GM12878 (cell line): ENCODE measurements around the gene BCAT1. TPM values are rescaled to one million over a fixed set of nuclear protein-coding genes. Genes with fewer than 3 reads are reported as not detected.

Experiments
- ATAC-seq: fragments of 200-7000 bp; cut with Tn5 transposase; 3 replicates; pipeline ENCODE4 v1.9.1; 2020; ENCODE audit warnings: mild to moderate bottlenecking, moderate library complexity
- BruUV-seq: library from RNA; stranded (reverse); fragments of 400-500 nt; replicated peaks from 2 replicates; lab custom pipeline; 2021; lab: Mats Ljungman, UMichigan
- CTCF ChIA-PET: fragments of 300-600 bp; sonication (Branson Sonifier 250); formaldehyde crosslinking; extraction: SDS; loops from one replicate; lab custom pipeline; 2021; ENCODE audit warnings: inconsistent platforms; lab: Yijun Ruan, JAX
- POLR2A ChIA-PET: fragments of 350-600 bp; formaldehyde crosslinking; extraction: SDS; loops from one replicate; lab custom pipeline; 2021; ENCODE audit warnings: inconsistent platforms; lab: Charles Lee
- RAD21 ChIA-PET: fragments of 300-600 bp; sonication (Branson Sonifier 250); formaldehyde crosslinking; loops from one replicate; lab custom pipeline; 2023; ENCODE audit warnings: antibody characterized with exemption; ENCODE audit not compliant: unreplicated experiment; lab: Charles Lee
- SMC1A ChIA-PET: fragments of 300-600 bp; sonication (Branson Sonifier 250); formaldehyde crosslinking; loops from one replicate; lab custom pipeline; 2023; ENCODE audit not compliant: unreplicated experiment, uncharacterized antibody; lab: Charles Lee
- DNase-seq: peaks from one replicate; pipeline ENCODE4 v3.0.0-alpha.2; 2011; ENCODE audit warnings: low read depth, low spot score
- FAIRE-seq: peaks from 3 replicates; lab custom pipeline; 2011; peaks lifted over from hg19 to GRCh38; lab: Jason Lieb, UNC
- H2AFZ ChIP-seq: 2 replicates; pipeline ENCODE4 v1.6.0; 2011; ENCODE audit warnings: low read depth, low read length, control low read depth; ENCODE audit not compliant: control insufficient read depth
- H3K27ac ChIP-seq: 2 replicates; pipeline ENCODE4 v1.5.1; 2011; ENCODE audit warnings: control low read depth; ENCODE audit not compliant: control insufficient read depth, insufficient read depth
- H3K27me3 ChIP-seq, 2 experiments: replicated peaks in 1 of 2; 2 replicates each; pipeline versions ENCODE4 v1.6.0 to v1.6.1; 2011; ENCODE audit warnings: low read length in 1 of 2; ENCODE audit not compliant: control insufficient read depth in 2 of 2, insufficient read depth in 2 of 2
- H3K36me3 ChIP-seq, 2 experiments: 2 replicates each; pipeline ENCODE4 v1.5.1; 2011; ENCODE audit warnings: low read length in 1 of 2; ENCODE audit not compliant: control insufficient read depth in 2 of 2, insufficient read depth in 2 of 2
- H3K4me1 ChIP-seq: 2 replicates; pipeline ENCODE4 v1.6.1; 2011; ENCODE audit warnings: mild to moderate bottlenecking, low read length, moderate library complexity, mixed read lengths; ENCODE audit not compliant: control insufficient read depth, insufficient read depth
- H3K4me2 ChIP-seq: 2 replicates; pipeline ENCODE4 v1.6.0; 2011; ENCODE audit warnings: control low read depth; ENCODE audit not compliant: control insufficient read depth, insufficient read depth
- H3K4me3 ChIP-seq: fragments of 200-600 bp; sonication (generic); 2 replicates; pipeline ENCODE4 v1.5.1; 2016
- H3K79me2 ChIP-seq: 2 replicates; pipeline ENCODE4 v1.6.0; 2011; ENCODE audit warnings: low read length; ENCODE audit not compliant: control insufficient read depth, insufficient read depth
- H3K9ac ChIP-seq: 2 replicates; pipeline ENCODE4 v1.8.0; 2011; ENCODE audit warnings: low read length, control low read depth, mixed read lengths; ENCODE audit not compliant: control insufficient read depth, insufficient read depth
- H3K9me3 ChIP-seq: replicated peaks from 3 replicates; pipeline ENCODE4 v1.5.1; 2011; ENCODE audit warnings: mild to moderate bottlenecking, low read length; ENCODE audit not compliant: control insufficient read depth, insufficient read depth
- H4K20me1 ChIP-seq: 2 replicates; pipeline ENCODE4 v1.6.0; 2011; ENCODE audit not compliant: control insufficient read depth, insufficient read depth
- BACH1 ChIP-seq: fragments of 450-650 bp; IDR thresholded peaks from 2 replicates; pipeline ENCODE4 v1.6.1; 2017; ENCODE audit warnings: mild to moderate bottlenecking, borderline replicate concordance
- CHD1 ChIP-seq: IDR thresholded peaks from 2 replicates; pipeline ENCODE4 v1.6.1; 2012; ENCODE audit warnings: low read depth, low read length, improper control_type of control experiment
- CREM ChIP-seq: IDR thresholded peaks from 2 replicates; pipeline ENCODE4 v1.6.1; 2014; ENCODE audit warnings: antibody characterized with exemption, low read depth
- KLF5 ChIP-seq: fragments of 450-650 bp; IDR thresholded peaks from 2 replicates; pipeline ENCODE4 v1.6.1; 2014; ENCODE audit warnings: mild to moderate bottlenecking; ENCODE audit not compliant: partially characterized antibody
- NBN ChIP-seq: fragments of 450-650 bp; IDR thresholded peaks from 2 replicates; pipeline ENCODE4 v1.6.1; 2016
- ZBED1 ChIP-seq: IDR thresholded peaks from 2 replicates; pipeline ENCODE4 v1.6.1; 2016; ENCODE audit warnings: borderline replicate concordance
- WGBS: methylation state at CpG from one replicate; pipeline ENCODE4 v1.1.6; 2016; ENCODE audit warnings: low lambda C conversion rate; ENCODE audit not compliant: insufficient replicate concordance, insufficient coverage; ENCODE audit errors: missing lambda C conversion rate; 5-methylcytosine and 5-hydroxymethylcytosine counted together
- in situ Hi-C: fragments of 300-500 bp; cut with MboI; formaldehyde crosslinking; loops from 9 replicates; pipeline ENCODE4 v1.14.3; 2018; ENCODE audit warnings: mixed read lengths
- intact Hi-C: fragments of 100-400 bp; cut with micrococcal nuclease; formaldehyde crosslinking; loops from one replicate; pipeline ENCODE4 v1.14.2; 2022; ENCODE audit not compliant: unreplicated experiment
- polyA plus RNA-seq, 11 experiments: library from polyadenylated mRNA; depleted of rRNA in 4 of 11; unstranded in 6 of 11; stranded (reverse) in 5 of 11; fragments of >200 nt; fragmentation: Nextera tagmentation in 4 of 11; fragmentation: Illumina TruSeq in 1 of 11; extraction: Ambion mirVana in 4 of 11; extraction: Trizol in 1 of 11; gene quantifications; 1 replicate in 1 of 11; 2 replicates in 10 of 11; pipeline versions ENCODE4 v1.2.1 to v1.2.3, GENCODE V29; 2011 to 2016; ENCODE audit warnings: inconsistent platforms in 2 of 11, missing spikeins in 2 of 11, low read depth in 1 of 11
- total RNA-seq, 4 experiments: library from RNA; depleted of rRNA in 3 of 4; stranded (reverse); fragments of >200 nt in 3 of 4; fragmentation: Illumina TruSeq in 1 of 4; extraction: Trizol in 1 of 4; gene quantifications; 2 replicates each; pipeline versions ENCODE4 v1.2.1 to v1.2.3, GENCODE V29; 2013 to 2021
- TF ChIP-seq, protein P1 (sequence below): IDR thresholded peaks from 2 replicates; pipeline ENCODE4 v1.6.1; 2012; ENCODE audit warnings: improper control_type of control experiment, low read depth, low read length; ENCODE audit not compliant: insufficient replicate concordance

BCAT1 gene
- total and polyA plus RNA-seq, 10 of the 15 experiments (the other 5 are each of a cell fraction or from before 2014, with no cell fraction given) = 26.2 to 187 (median 81.9) TPM

- TF ChIP-seq, protein P1, sequence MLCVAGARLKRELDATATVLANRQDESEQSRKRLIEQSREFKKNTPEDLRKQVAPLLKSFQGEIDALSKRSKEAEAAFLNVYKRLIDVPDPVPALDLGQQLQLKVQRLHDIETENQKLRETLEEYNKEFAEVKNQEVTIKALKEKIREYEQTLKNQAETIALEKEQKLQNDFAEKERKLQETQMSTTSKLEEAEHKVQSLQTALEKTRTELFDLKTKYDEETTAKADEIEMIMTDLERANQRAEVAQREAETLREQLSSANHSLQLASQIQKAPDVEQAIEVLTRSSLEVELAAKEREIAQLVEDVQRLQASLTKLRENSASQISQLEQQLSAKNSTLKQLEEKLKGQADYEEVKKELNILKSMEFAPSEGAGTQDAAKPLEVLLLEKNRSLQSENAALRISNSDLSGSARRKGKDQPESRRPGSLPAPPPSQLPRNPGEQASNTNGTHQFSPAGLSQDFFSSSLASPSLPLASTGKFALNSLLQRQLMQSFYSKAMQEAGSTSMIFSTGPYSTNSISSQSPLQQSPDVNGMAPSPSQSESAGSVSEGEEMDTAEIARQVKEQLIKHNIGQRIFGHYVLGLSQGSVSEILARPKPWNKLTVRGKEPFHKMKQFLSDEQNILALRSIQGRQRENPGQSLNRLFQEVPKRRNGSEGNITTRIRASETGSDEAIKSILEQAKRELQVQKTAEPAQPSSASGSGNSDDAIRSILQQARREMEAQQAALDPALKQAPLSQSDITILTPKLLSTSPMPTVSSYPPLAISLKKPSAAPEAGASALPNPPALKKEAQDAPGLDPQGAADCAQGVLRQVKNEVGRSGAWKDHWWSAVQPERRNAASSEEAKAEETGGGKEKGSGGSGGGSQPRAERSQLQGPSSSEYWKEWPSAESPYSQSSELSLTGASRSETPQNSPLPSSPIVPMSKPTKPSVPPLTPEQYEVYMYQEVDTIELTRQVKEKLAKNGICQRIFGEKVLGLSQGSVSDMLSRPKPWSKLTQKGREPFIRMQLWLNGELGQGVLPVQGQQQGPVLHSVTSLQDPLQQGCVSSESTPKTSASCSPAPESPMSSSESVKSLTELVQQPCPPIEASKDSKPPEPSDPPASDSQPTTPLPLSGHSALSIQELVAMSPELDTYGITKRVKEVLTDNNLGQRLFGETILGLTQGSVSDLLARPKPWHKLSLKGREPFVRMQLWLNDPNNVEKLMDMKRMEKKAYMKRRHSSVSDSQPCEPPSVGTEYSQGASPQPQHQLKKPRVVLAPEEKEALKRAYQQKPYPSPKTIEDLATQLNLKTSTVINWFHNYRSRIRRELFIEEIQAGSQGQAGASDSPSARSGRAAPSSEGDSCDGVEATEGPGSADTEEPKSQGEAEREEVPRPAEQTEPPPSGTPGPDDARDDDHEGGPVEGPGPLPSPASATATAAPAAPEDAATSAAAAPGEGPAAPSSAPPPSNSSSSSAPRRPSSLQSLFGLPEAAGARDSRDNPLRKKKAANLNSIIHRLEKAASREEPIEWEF = no peak
- no peak for TF ChIP-seq CREM
Measured at GRCh38 chr12:24905431-24905830, 43.5 kb downstream of the BCAT1 start (continued).

GRCh38 chr12:24904871-24905270 lies 44.0 kb downstream of the BCAT1 start:
- CTCF ChIA-PET = interaction anchor here (1.1 kb wide), 1 partner anchor 14 kb away, joined by 3 read pairs; no protein-coding TSS in a partner anchor
- Histone ChIP-seq H3K4me2 (no peak overlapping the region), H3K9me3 (no peaks in the 10 kb centered on the region), H3K9ac (no peak overlapping the region), H4K20me1 (no peaks in the 10 kb centered on the region), H3K4me3 (no peak overlapping the region), H3K4me1 (peaks cover 20% of the 10 kb centered on the region), H3K27me3 (no peaks in the 10 kb centered on the region), H3K36me3 (no peaks in the 10 kb centered on the region; a peak in 1 of 4 replicates), H2AFZ (no peak overlapping the region), H3K27ac (no peak overlapping the region), H3K79me2 (peaks cover 16% of the 10 kb centered on the region)
- TF ChIP-seq KLF5 (no peak), NBN (no peak), BACH1 (no peak), CHD1 (no peak), ZBED1 (no peak)
- DNase-seq = no peak
- 96% methylated on average over 1 of the region's 1 CpG for WGBS
- in situ Hi-C loops = no loop called here
- RAD21 ChIA-PET = interaction anchor here (2.2 kb wide), 1 partner anchor 43 kb away, joined by 9 read pairs; the partner anchor contains the start of gene BCAT1
- no TSS peak for BruUV-seq
- SMC1A ChIA-PET = interaction anchor here (1.4 kb wide), 1 partner anchor 12 kb away, joined by 5 read pairs; no protein-coding TSS in a partner anchor
- FAIRE-seq = no peak
- no peak for ATAC-seq
- POLR2A ChIA-PET = no interaction called here
- intact Hi-C loops = no loop called here
